HG03575 (cell line): ENCODE results near the gene MTIF3.

Experiments
- ATAC-seq: cut with Tn5 transposase; IDR thresholded peaks from one replicate; pipeline ENCODE4 v1.9.1; 2021; ENCODE audit not compliant: unreplicated experiment, insufficient number of reproducible peaks, low FRiP score; ENCODE audit errors: extremely low read depth

The MTIF3 gene

DNA sequence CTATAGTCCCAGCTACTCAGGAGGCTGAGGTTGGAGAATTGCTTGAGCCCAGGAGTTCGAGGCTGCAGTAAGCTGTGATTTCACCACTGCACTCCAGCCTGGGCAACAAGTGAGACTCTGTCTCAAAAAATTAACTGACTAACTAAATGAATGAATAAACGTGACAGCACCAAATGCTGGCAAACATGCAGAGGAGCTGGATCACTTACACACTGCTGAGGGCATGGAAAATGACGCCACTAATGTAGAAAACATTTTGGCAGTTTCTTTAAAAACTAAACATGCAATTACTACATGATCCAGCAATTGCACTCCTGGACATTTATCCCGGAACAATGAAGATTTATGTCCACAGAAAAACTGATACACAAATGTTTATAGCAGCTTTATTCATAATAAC, 57.3 kb downstream of the MTIF3 start:
- ATAC-seq: no peak

- ATAC-seq: no peak
These were observed 58.9 kb downstream of the MTIF3 start for GRCh38 chr13:27391471-27391870.

GRCh38 chr13:27389891-27390290, 60.5 kb downstream of the MTIF3 start:
- ATAC-seq: no peak

GRCh38 chr13:27388241-27388640, 62.1 kb downstream of the MTIF3 start:
- ATAC-seq: no peak
